ENCODE results near the gene BOD1L2. TPM values are rescaled to one million over a fixed set of nuclear protein-coding genes. Genes with fewer than 3 reads are reported as not detected.

The BOD1L2 gene
- total and polyA plus RNA-seq, 2 of the 13 experiments (the other 11 are each of a cell fraction or from before 2014, with no cell fraction given): not detected

DNA sequence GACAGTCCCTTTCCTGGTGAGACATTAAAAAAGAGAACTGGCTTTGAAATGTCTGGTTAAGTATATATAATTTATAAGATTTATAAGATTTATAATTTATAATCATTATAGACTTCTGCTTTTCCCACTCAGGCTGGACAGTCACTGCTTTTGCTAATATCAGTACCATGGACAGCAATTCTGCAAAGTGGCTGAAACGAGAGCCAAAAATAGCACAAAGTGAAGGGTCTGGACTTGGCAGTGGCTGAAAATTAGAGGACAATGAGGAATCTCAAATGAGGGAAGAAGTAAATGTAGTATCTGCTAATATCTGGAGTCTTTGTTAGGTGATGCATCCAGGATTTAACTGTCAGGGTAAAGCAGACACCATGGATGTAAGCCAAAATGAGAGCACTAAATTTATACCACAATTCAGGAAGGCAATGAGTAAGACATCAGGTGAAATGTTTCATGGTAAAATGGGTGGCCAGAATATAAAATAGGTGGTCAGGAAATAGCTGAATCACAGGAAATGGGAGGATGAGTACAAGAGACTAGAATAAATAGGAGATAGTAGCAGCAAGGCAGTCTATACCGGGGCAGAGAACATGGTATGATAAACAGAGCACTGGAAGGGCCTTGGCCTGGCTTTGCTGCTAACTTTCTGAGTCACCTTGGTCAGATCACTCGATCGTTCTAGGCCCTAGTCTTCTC lies 39.6 kb upstream of the BOD1L2 start (continued):
- TF ChIP-seq, protein P1, sequence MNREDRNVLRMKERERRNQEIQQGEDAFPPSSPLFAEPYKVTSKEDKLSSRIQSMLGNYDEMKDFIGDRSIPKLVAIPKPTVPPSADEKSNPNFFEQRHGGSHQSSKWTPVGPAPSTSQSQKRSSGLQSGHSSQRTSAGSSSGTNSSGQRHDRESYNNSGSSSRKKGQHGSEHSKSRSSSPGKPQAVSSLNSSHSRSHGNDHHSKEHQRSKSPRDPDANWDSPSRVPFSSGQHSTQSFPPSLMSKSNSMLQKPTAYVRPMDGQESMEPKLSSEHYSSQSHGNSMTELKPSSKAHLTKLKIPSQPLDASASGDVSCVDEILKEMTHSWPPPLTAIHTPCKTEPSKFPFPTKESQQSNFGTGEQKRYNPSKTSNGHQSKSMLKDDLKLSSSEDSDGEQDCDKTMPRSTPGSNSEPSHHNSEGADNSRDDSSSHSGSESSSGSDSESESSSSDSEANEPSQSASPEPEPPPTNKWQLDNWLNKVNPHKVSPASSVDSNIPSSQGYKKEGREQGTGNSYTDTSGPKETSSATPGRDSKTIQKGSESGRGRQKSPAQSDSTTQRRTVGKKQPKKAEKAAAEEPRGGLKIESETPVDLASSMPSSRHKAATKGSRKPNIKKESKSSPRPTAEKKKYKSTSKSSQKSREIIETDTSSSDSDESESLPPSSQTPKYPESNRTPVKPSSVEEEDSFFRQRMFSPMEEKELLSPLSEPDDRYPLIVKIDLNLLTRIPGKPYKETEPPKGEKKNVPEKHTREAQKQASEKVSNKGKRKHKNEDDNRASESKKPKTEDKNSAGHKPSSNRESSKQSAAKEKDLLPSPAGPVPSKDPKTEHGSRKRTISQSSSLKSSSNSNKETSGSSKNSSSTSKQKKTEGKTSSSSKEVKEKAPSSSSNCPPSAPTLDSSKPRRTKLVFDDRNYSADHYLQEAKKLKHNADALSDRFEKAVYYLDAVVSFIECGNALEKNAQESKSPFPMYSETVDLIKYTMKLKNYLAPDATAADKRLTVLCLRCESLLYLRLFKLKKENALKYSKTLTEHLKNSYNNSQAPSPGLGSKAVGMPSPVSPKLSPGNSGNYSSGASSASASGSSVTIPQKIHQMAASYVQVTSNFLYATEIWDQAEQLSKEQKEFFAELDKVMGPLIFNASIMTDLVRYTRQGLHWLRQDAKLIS (CRISPR knock-in tag; IDR thresholded peaks at IDR 0.05): no peak
- TF ChIP-seq NAIF1 (CRISPR knock-in tag; IDR thresholded peaks at IDR 0.05; ENCODE audit: borderline replicate concordance) (no peak), IKZF1 (IDR thresholded peaks at IDR 0.05) (no peak), ZNF687 (CRISPR knock-in tag; IDR thresholded peaks at IDR 0.05) (no peak), TCF7 (IDR thresholded peaks at IDR 0.05; ENCODE audit: low read depth) (no peak), ZNF124 (CRISPR knock-in tag; IDR thresholded peaks at IDR 0.05) (0 out of 2 replicates have a peak, but pooled peaks have one; percentile 56), CHCHD3 (CRISPR knock-in tag; IDR thresholded peaks at IDR 0.05) (no peak), ZFP37 (CRISPR knock-in tag; IDR thresholded peaks at IDR 0.05; ENCODE audit: borderline replicate concordance) (no peak), ARNTL (CRISPR knock-in tag; IDR thresholded peaks at IDR 0.05) (no peak), NR3C1 (CRISPR knock-in tag; IDR thresholded peaks at IDR 0.05) (no peak), HOXA5 (CRISPR knock-in tag; IDR thresholded peaks at IDR 0.05) (peak; percentile 29; the same call in 1 of the 2 replicates), MEIS2 (CRISPR knock-in tag; IDR thresholded peaks at IDR 0.05) (no peak), ZSCAN30 (CRISPR knock-in tag; IDR thresholded peaks at IDR 0.05) (no peak), TRIM22 (IDR thresholded peaks at IDR 0.05) (no peak), GATAD1 (CRISPR knock-in tag; IDR thresholded peaks at IDR 0.05) (0 out of 2 replicates have a peak, but pooled peaks have one; percentile 36), ZNF557 (CRISPR knock-in tag; IDR thresholded peaks at IDR 0.05) (no peak)
- TF ChIP-seq, protein P2, sequence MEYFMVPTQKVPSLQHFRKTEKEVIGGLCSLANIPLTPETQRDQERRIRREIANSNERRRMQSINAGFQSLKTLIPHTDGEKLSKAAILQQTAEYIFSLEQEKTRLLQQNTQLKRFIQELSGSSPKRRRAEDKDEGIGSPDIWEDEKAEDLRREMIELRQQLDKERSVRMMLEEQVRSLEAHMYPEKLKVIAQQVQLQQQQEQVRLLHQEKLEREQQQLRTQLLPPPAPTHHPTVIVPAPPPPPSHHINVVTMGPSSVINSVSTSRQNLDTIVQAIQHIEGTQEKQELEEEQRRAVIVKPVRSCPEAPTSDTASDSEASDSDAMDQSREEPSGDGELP (IDR thresholded peaks at IDR 0.05; ENCODE audit: borderline replicate concordance, low read depth): no peak
- TF ChIP-seq, protein P3, sequence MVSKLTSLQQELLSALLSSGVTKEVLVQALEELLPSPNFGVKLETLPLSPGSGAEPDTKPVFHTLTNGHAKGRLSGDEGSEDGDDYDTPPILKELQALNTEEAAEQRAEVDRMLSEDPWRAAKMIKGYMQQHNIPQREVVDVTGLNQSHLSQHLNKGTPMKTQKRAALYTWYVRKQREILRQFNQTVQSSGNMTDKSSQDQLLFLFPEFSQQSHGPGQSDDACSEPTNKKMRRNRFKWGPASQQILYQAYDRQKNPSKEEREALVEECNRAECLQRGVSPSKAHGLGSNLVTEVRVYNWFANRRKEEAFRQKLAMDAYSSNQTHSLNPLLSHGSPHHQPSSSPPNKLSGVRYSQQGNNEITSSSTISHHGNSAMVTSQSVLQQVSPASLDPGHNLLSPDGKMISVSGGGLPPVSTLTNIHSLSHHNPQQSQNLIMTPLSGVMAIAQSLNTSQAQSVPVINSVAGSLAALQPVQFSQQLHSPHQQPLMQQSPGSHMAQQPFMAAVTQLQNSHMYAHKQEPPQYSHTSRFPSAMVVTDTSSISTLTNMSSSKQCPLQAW (CRISPR knock-in tag; IDR thresholded peaks at IDR 0.05): no peak
